ENCODE measurements around the gene MAN1A1. TPM values are rescaled to one million over a fixed set of nuclear protein-coding genes. Genes with fewer than 3 reads are reported as not detected.

MAN1A1 gene
- total and polyA plus RNA-seq, 2 of the 4 experiments (the other 2 are of a cell fraction), result 5.9 to 6.4 TPM

DNA sequence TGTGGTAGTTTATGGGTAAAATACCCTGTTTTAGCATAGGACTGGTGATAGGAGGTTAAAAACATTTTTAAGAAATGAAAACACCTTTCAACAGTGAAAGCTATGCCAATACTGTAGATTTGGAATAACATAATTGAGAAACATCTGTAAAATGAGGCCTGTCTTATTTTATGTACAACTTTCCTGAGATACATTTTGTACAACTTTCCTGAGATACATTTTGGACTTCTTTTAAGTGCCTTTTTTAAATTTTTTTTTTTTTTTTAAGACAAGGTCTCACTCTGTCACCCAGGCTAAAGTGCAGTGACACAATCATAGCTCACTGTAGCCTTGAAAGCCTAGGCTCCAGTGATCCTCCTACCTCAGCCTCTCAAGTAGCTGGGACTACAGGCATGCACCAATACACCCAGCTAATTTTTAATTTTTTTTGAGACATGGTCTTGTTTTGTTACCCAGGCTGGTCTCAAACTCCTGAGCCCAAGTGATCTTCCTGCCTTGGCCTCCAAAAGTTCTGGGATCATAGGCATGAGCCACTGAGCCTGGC lies 84.6 kb downstream of the MAN1A1 start:
- no peak overlapping the region for H3K9ac ChIP-seq (ENCODE audit: low read depth, low read length)
- no peak overlapping the region for H2BK20ac ChIP-seq (ENCODE audit: low read depth, low read length)
- no peaks in the 10 kb centered on the region for H3K9me3 ChIP-seq (ENCODE audit: control insufficient read depth, insufficient read depth, low read length)
- no peak overlapping the region for H4K5ac ChIP-seq (ENCODE audit: low read depth, low read length)
- CTCF ChIA-PET, result interaction anchor here (0.6 kb wide), 1 partner anchor 76 kb away, joined by 4 read pairs; no protein-coding TSS in a partner anchor
- no peak overlapping the region for H2BK120ac ChIP-seq (ENCODE audit: low read depth, low read length)
- H4K20me1 ChIP-seq (ENCODE audit: insufficient read depth, low read length), result no peaks in the 10 kb centered on the region
- no peak overlapping the region for H3K23ac ChIP-seq (ENCODE audit: low read depth, low read length)
- H3K36me3 ChIP-seq (ENCODE audit: control insufficient read depth, insufficient read depth, low read length), result no peaks in the 10 kb centered on the region
- H2BK15ac ChIP-seq (ENCODE audit: low read depth, low read length), result no peak overlapping the region
- H2AK9ac ChIP-seq (replicated peaks; ENCODE audit: low read depth, low read length, poor library complexity), result no peak overlapping the region
- POLR2A ChIA-PET (ENCODE audit: unreplicated experiment), result no interaction called here
- ATAC-seq (ENCODE audit: low read depth) (no peak), DNase-seq (no peak)
- H3K9me1 ChIP-seq (ENCODE audit: insufficient read depth, low read length), result no peaks in the 10 kb centered on the region
- intact Hi-C loops (cut with micrococcal nuclease) (loop anchor here (5.0 kb wide), 1 partner anchor 82 kb away; the partner anchor contains the start of gene MAN1A1), in situ Hi-C loops (cut with MboI; ENCODE audit: low sequenced_read_pairs) (no loop called here), dilution Hi-C loops (cut with HindIII; ENCODE audit: low sequenced_read_pairs, unreplicated experiment) (no loop called here)
- H3K27ac ChIP-seq (ENCODE audit: insufficient read depth, low read length), result no peak overlapping the region
- no peak overlapping the region for H4K91ac ChIP-seq (ENCODE audit: insufficient read depth, low read depth, low read length)
- no peak overlapping the region for H3K4me2 ChIP-seq (ENCODE audit: low read depth, low read length)
- no peak overlapping the region for H2AK5ac ChIP-seq (ENCODE audit: low read depth, low read length)
- no peak overlapping the region for H3K14ac ChIP-seq (replicated peaks; ENCODE audit: low read depth, low read length)
- H3K27me3 ChIP-seq (ENCODE audit: control insufficient read depth, insufficient read depth, low read length), result no peaks in the 10 kb centered on the region
- no TSS peak for BruUV-seq (replicated peaks)
- H2BK5ac ChIP-seq (ENCODE audit: low read depth, low read length, poor library complexity, severe bottlenecking), result no peak overlapping the region
- H2AFZ ChIP-seq (replicated peaks; ENCODE audit: low read length, poor library complexity), result no peak overlapping the region
- H3K4me1 ChIP-seq (ENCODE audit: control insufficient read depth, insufficient read depth, low read length), result peaks cover 2% of the 10 kb centered on the region; the same call in 1 of the 2 replicates
- H3K4ac ChIP-seq (ENCODE audit: low read depth, low read length), result no peak overlapping the region
- TF ChIP-seq, protein P1, sequence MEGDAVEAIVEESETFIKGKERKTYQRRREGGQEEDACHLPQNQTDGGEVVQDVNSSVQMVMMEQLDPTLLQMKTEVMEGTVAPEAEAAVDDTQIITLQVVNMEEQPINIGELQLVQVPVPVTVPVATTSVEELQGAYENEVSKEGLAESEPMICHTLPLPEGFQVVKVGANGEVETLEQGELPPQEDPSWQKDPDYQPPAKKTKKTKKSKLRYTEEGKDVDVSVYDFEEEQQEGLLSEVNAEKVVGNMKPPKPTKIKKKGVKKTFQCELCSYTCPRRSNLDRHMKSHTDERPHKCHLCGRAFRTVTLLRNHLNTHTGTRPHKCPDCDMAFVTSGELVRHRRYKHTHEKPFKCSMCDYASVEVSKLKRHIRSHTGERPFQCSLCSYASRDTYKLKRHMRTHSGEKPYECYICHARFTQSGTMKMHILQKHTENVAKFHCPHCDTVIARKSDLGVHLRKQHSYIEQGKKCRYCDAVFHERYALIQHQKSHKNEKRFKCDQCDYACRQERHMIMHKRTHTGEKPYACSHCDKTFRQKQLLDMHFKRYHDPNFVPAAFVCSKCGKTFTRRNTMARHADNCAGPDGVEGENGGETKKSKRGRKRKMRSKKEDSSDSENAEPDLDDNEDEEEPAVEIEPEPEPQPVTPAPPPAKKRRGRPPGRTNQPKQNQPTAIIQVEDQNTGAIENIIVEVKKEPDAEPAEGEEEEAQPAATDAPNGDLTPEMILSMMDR (conservative IDR thresholded peaks at IDR 0.05; ENCODE audit: low read depth, low read length), result no peak
- TF ChIP-seq RCOR1 (IDR thresholded peaks at IDR 0.05; ENCODE audit: insufficient replicate concordance, low read length), result no peak
- no peak for TF ChIP-seq BHLHE40 (IDR thresholded peaks at IDR 0.05; ENCODE audit: low read depth, low read length)
- TF ChIP-seq NFE2L2 (IDR thresholded peaks at IDR 0.05; ENCODE audit: low read depth, low read length), result no peak
- no peak for TF ChIP-seq FOS (IDR thresholded peaks at IDR 0.05; ENCODE audit: low read depth, low read length)
- no peak for TF ChIP-seq MXI1 (IDR thresholded peaks at IDR 0.05; ENCODE audit: borderline replicate concordance, low read depth, low read length)
- TF ChIP-seq MAFK (IDR thresholded peaks at IDR 0.05; ENCODE audit: low read depth, low read length), result no peak
- TF ChIP-seq POLR2A (IDR thresholded peaks at IDR 0.05; ENCODE audit: low read depth, low read length), result no peak
- H3K18ac ChIP-seq (ENCODE audit: low read depth, low read length), result no peak overlapping the region
- no peak overlapping the region for H4K8ac ChIP-seq (ENCODE audit: low read depth in 2 of 2, low read length in 2 of 2)
- H3K4me3 ChIP-seq (ENCODE audit: insufficient read depth, low read depth, low read length), result no peak overlapping the region
- no peak overlapping the region for H3K56ac ChIP-seq (ENCODE audit: extremely low read depth, insufficient read depth, low read length)
- no peaks in the 10 kb centered on the region for H3K79me1 ChIP-seq (ENCODE audit: low read depth in 1 of 2, low read length in 2 of 2)
